Upper lobe of left lung (tissue), 6 donors: Measurements from ENCODE around the gene LIN7B. TPM values are rescaled to one million over a fixed set of nuclear protein-coding genes. Genes with fewer than 3 reads are reported as not detected.
A peak's percentile ranks its signal among the peaks of the same experiment; 100 is the strongest.
"Not testable (repeated sequence)": the region's sequence is repeated elsewhere in the genome, so short reads cannot be mapped to it uniquely, and the experiment has no call there.

ENCODE experiments used
- ATAC-seq, 2 donors: fragments of 200-7000 bp; cut with Tn5 transposase; one replicate each; pipeline ENCODE4 v1.9.1; 2022; ENCODE audit warnings: mild to moderate bottlenecking in 2 of 2, moderate library complexity in 2 of 2; ENCODE audit not compliant: low FRiP score in 2 of 2
- DNase-seq, 2 donors: peaks; one replicate each; pipeline ENCODE4 v3.0.0-alpha.2; 2019 to 2020
- H3K27ac ChIP-seq, 4 donors: fragments of 200-600 bp; sonication (generic); one replicate each; pipeline ENCODE4 v1.5.1; 2016 to 2019
- H3K27me3 ChIP-seq, 4 donors: fragments of 200-600 bp; sonication (generic); one replicate each; pipeline ENCODE4 v1.5.1; 2017 to 2019
- H3K36me3 ChIP-seq, 4 donors: fragments of 200-600 bp; sonication (generic); one replicate each; pipeline ENCODE4 v1.5.1; 2016 to 2019
- H3K4me1 ChIP-seq, 4 donors: fragments of 200-600 bp; sonication (generic); one replicate each; pipeline ENCODE4 v1.5.1; 2018 to 2019
- H3K4me3 ChIP-seq, 4 donors: fragments of 200-600 bp; sonication (generic); one replicate each; pipeline ENCODE4 v1.5.1; 2017 to 2019; ENCODE audit warnings: mild to moderate bottlenecking in 2 of 4, moderate library complexity in 1 of 4
- H3K9me3 ChIP-seq, 4 donors: fragments of 200-600 bp; sonication (generic); one replicate each; pipeline ENCODE4 v1.5.1; 2018 to 2019
- EP300 ChIP-seq, 4 donors: sonication (generic); formaldehyde crosslinking; IDR thresholded peaks; one replicate each; pipeline ENCODE4 v1.5.1; 2017; ENCODE audit warnings: antibody characterized with exemption in 4 of 4, control low read depth in 2 of 4
- POLR2A ChIP-seq, 4 donors: fragments of 450-650 bp; IDR thresholded peaks; one replicate each; pipeline ENCODE4 v1.5.1; 2016 to 2017; ENCODE audit warnings: antibody characterized with exemption in 4 of 4, mild to moderate bottlenecking in 2 of 4
- POLR2AphosphoS5 ChIP-seq, 2 donors: sonication (generic); formaldehyde crosslinking; IDR thresholded peaks; one replicate each; pipeline ENCODE4 v1.5.1; 2017; ENCODE audit warnings: antibody characterized with exemption in 2 of 2
- WGBS, 2 donors: methylation state at CpG; one replicate each; pipeline ENCODE4 v1.1.5; 2017 to 2018; 5-methylcytosine and 5-hydroxymethylcytosine counted together
- total RNA-seq, 6 donors: library from RNA; depleted of rRNA in 4 of 6; stranded (reverse); fragments of >200 nt in 4 of 6; gene quantifications; one replicate each; pipeline versions ENCODE4 v1.1.0 to v1.2.1, GENCODE V29; 2016 to 2021
- TF ChIP-seq, protein P1 (sequence below), 6 experiments: fragments of 450-650 bp in 4 of 6; fragments of 200-600 bp in 2 of 6; sonication (generic) in 2 of 6; IDR thresholded peaks; one replicate each; pipeline ENCODE4 v1.5.1; 2016 to 2019; ENCODE audit warnings: antibody characterized with exemption in 6 of 6
- donor health status: DM: no; HTN: no; CAD: no; lungs with moderate emphysema.
- donor health status: DM: no; HTN: yes; CAD: no; lungs with severe emphysema.

The LIN7B gene
- total RNA-seq, 6 donors from 2014 or later: 3.1 to 10.2 (median 7.6) TPM

DNA sequence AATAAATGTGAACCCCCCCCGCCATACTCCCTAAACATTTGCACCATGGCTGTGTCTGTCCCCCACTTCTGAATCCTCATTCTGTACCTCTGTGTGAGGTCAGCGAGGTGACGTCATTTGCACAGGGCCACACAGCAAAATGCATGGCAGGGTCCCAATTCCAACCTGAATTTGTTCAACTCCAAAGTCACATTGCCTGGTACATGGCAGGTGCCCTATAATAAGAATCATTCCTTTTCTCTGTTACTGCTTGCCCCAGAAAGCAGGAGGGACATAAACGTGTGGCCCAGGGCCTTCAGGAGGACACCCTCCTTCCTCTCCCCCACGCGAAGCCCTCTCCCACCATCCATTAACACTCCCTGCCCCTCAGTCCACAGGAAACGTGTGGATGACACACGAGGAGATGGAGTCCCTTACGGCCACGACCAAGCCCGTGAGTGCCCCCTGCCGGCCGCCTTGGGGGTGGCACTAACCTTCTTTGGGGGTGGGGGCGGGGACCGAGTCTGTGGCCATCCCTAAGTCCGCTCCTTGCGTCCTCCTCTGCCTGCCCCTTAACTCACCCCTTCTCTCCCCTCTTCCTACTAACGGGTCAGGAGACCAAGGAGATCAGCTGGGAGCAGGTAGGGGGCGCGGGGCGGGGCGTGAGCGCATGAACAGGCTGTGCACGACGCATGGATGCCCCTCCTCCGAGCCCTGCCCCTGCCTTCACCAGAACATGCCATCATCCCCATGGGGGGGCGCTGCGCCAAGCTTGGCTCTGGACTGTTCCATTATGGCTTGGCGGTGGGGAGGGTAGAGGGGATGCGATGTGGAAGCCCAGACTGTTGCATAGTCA lies 31.6 kb downstream of the LIN7B start:
- peaks cover 35 to 54% (median 43%) of the 10 kb centered on the region in 4 donors for H3K4me1 ChIP-seq

DNA sequence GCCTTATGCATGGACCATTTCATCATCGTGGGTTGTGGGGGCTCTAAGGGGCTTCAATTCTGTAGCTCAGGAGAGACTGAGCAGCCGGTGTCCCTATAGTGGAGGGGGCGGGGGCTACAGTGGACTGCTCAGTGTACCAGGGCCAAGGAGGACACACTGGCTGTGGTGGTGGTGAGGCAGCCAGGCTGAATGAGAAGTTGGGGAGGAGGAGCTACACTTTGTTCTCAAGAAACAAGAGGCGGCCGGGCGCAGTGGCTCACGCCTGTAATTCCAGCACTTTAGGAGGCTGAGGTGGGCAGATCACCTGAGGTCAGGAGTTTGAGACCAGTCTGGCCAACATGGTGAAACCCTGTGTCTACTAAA lies 32.2 kb downstream of the LIN7B start:
- H3K27ac ChIP-seq, ATAC-seq, H3K9me3 ChIP-seq, H3K36me3 ChIP-seq, H3K4me3 ChIP-seq, H3K27me3 ChIP-seq, DNase-seq: not testable (repeated sequence)
- peaks cover 41 to 60% (median 49%) of the 10 kb centered on the region in 4 donors for H3K4me1 ChIP-seq
- 56 to 63% methylated on average over 7 of the region's 7 CpGs for WGBS, 2 donors

More for the DNA sequence above, 31.6 kb downstream of the LIN7B start:
- Histone ChIP-seq H3K27me3 (no peaks in the 10 kb centered on the region), H3K4me3 (peak overlapping the region in 2 of 4 donors; percentile 6 to 28), H3K36me3 (no peaks in the 10 kb centered on the region), H3K27ac (no peak overlapping the region), H3K9me3 (no peaks in the 10 kb centered on the region)
- TF ChIP-seq POLR2A (IDR thresholded peaks at IDR 0.05): no peak
- TF ChIP-seq, protein P1, sequence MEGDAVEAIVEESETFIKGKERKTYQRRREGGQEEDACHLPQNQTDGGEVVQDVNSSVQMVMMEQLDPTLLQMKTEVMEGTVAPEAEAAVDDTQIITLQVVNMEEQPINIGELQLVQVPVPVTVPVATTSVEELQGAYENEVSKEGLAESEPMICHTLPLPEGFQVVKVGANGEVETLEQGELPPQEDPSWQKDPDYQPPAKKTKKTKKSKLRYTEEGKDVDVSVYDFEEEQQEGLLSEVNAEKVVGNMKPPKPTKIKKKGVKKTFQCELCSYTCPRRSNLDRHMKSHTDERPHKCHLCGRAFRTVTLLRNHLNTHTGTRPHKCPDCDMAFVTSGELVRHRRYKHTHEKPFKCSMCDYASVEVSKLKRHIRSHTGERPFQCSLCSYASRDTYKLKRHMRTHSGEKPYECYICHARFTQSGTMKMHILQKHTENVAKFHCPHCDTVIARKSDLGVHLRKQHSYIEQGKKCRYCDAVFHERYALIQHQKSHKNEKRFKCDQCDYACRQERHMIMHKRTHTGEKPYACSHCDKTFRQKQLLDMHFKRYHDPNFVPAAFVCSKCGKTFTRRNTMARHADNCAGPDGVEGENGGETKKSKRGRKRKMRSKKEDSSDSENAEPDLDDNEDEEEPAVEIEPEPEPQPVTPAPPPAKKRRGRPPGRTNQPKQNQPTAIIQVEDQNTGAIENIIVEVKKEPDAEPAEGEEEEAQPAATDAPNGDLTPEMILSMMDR (IDR thresholded peaks at IDR 0.05): peak; percentile 78 to 88 (median 84)
- ATAC-seq (peak; percentile 45 to 63), DNase-seq (peak; percentile 77 to 96)
- WGBS, 2 donors: 10 to 13% methylated on average over 17 to 27 of the region's 30 CpGs

DNA sequence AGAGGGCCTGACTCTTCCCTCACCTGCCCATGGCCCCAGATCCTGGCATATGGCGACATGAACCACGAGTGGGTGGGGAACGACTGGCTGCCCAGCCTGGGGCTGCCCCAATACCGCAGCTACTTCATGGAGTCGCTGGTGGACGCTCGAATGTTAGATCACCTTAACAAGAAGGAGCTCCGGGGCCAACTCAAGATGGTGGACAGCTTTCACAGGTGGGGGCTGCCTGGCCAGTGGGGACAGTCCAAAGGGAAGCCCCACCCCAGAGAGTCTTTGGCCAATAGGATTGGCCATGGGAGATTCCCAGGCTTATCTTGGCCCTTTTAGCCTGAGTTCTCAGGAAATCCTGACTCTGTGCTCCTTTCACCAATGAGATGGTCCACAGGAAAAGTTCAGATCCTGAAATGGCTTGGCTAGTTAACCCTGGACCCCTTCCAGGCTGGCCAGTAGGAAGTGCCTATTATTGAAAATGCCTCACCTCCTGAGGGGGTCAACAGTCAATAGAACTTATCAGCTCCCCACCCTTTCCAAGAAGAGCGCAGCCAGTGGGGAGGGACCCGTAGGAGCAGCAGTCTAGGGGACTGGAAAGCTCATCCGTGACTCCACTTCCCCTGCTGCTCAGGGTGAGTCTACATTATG lies 34.0 kb downstream of the LIN7B start:
- H3K9me3 ChIP-seq: no peaks in the 10 kb centered on the region
- no peaks in the 10 kb centered on the region for H3K27me3 ChIP-seq
- ATAC-seq: no peak
- H3K36me3 ChIP-seq: no peaks in the 10 kb centered on the region
- TF ChIP-seq POLR2A (IDR thresholded peaks at IDR 0.05) (no peak), POLR2AphosphoS5 (IDR thresholded peaks at IDR 0.05) (no peak), EP300 (IDR thresholded peaks at IDR 0.05) (no peak)
- TF ChIP-seq, protein P1 (IDR thresholded peaks at IDR 0.05): no peak
- peak overlapping the region; percentile 8 to 67 (median 64) for H3K4me3 ChIP-seq
- H3K4me1 ChIP-seq: peaks cover 37 to 56% (median 45%) of the 10 kb centered on the region in 4 donors
- 57 to 67% methylated on average over 1 to 10 of the region's 11 CpGs for WGBS, 2 donors
- H3K27ac ChIP-seq: peak overlapping the region; percentile 64 to 88 (median 74)
- no peak for DNase-seq

DNA sequence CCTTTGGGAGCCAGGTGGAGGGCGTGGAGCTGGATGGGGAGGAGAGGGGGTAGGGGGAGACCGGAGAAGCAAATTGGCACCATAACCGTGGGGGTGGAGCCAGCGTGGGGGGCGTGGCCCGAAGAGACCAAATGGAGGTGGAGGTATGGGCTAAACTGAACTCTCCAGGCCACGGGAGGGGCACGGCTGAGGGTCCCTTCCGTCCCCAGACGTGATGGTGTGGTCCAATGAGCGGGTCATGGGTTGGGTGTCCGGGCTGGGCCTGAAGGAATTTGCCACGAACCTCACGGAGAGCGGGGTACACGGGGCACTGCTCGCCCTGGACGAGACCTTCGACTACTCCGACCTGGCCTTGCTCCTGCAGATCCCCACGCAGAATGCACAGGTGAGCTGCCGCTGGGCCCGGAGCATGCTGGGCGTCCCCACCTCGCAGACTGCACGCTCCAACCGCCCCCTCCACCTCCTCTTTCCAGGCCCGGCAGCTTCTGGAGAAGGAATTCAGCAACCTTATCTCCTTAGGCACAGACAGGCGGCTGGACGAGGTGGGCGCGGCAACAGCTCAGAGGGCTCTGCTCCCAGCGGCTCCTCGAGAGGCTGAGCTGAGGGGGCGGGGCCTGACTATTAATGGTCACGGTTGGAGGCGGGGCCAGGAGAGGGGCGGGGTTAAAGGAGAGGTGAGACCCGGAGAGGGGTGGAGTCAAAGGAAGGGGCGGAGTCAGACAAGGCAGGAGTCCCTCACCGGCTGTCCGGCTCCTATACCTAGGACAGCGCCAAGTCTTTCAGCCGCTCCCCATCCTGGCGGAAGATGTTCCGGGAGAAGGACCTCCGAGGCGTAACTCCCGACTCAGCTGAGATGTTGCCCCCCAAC lies 34.8 kb downstream of the LIN7B start:
- Histone ChIP-seq H3K27ac (peak overlapping the region; percentile 64 to 88 (median 74)), H3K36me3 (no peaks in the 10 kb centered on the region), H3K4me1 (peaks cover 37 to 54% (median 44%) of the 10 kb centered on the region in 4 donors), H3K27me3 (no peaks in the 10 kb centered on the region), H3K9me3 (no peaks in the 10 kb centered on the region), H3K4me3 (peak overlapping the region; percentile 36 to 67 (median 64))
- peak; percentile 91 to 98 for DNase-seq
- 1 to 2% methylated on average over 31 to 47 of the region's 49 CpGs for WGBS, 2 donors
- peak; percentile 88 to 94 for ATAC-seq
- peak in 2 of 4 donors; percentile 39 to 59 for TF ChIP-seq POLR2A (IDR thresholded peaks at IDR 0.05)
- TF ChIP-seq EP300 (IDR thresholded peaks at IDR 0.05): no peak

DNA sequence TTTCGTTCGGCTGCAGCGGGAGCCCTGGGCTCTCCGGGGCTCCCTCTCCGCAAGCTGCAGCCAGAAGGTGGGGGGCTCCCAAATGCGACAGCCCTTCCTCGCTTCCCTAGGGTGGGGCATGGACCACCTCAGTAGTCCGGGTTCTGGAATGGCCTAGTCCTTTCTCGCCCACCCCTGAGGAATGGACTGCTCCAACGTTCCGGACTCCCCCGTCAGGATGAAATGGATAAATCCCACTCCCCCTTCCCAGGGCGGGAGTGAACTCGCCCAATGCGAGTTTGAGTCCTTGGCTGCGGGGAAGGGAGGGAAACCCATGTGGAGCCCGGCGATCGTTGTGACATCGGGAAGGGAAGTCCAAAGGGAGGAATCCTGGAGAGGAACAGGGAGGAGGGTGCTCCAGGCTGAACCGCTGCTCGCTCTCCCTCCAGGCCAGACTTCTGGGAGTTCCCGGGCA lies 35.5 kb downstream of the LIN7B start:
- ATAC-seq (peak; percentile 75 to 77), DNase-seq (peak in 1 of 2 donors; percentile 44)
- Histone ChIP-seq H3K36me3 (no peaks in the 10 kb centered on the region), H3K4me3 (peak overlapping the region; percentile 36 to 67 (median 64)), H3K4me1 (peaks cover 37 to 54% (median 44%) of the 10 kb centered on the region in 4 donors), H3K27ac (peak overlapping the region; percentile 64 to 88 (median 74)), H3K9me3 (no peaks in the 10 kb centered on the region), H3K27me3 (no peaks in the 10 kb centered on the region)
- WGBS, 2 donors: 2 to 5% methylated on average over 4 to 17 of the region's 23 CpGs
- no peak for TF ChIP-seq POLR2A (IDR thresholded peaks at IDR 0.05)
- no peak for TF ChIP-seq EP300 (IDR thresholded peaks at IDR 0.05)
- TF ChIP-seq POLR2AphosphoS5 (IDR thresholded peaks at IDR 0.05): peak in 1 of 2 donors; percentile 44
- TF ChIP-seq, protein P1 (IDR thresholded peaks at IDR 0.05): peak in 1 of 6 experiments; percentile 20
